Mesendoderm (in vitro differentiated cells): ENCODE results near the gene GVQW3.
A peak's percentile ranks its signal among the peaks of the same experiment; 100 is the strongest.

ENCODE experiments used
- DNase-seq: peaks from one replicate; pipeline ENCODE4 v3.0.0; 2013
- H2AK5ac ChIP-seq: 2 replicates; pipeline ENCODE4 v1.6.1; 2013; ENCODE audit warnings: low read length, inconsistent platforms
- H2BK120ac ChIP-seq: 2 replicates; pipeline ENCODE4 v1.6.1; 2013; ENCODE audit warnings: low read depth, mild to moderate bottlenecking, low read length, moderate library complexity, mixed read lengths
- H2BK15ac ChIP-seq: replicated peaks from 2 replicates; pipeline ENCODE4 v1.6.1; 2013; ENCODE audit warnings: low read depth, mild to moderate bottlenecking, moderate library complexity
- H2BK5ac ChIP-seq: 2 replicates; pipeline ENCODE4 v1.6.1; 2013; ENCODE audit warnings: low read length, inconsistent platforms
- H3K18ac ChIP-seq: 2 replicates; pipeline ENCODE4 v1.6.1; 2013; ENCODE audit warnings: mild to moderate bottlenecking, low read length, mixed read lengths
- H3K23ac ChIP-seq: one replicate; pipeline ENCODE4 v1.6.1; 2013; ENCODE audit warnings: low read length
- H3K27ac ChIP-seq: 2 replicates; pipeline ENCODE4 v1.5.1; 2013; ENCODE audit warnings: low read depth, mild to moderate bottlenecking, inconsistent platforms, low read length, moderate library complexity
- H3K27me3 ChIP-seq: 2 replicates; pipeline ENCODE4 v1.6.1; 2013; ENCODE audit warnings: low read length, control low read depth, mild to moderate bottlenecking, inconsistent platforms; ENCODE audit not compliant: insufficient read depth, poor library complexity
- H3K36me3 ChIP-seq: 2 replicates; pipeline ENCODE4 v1.6.1; 2013; ENCODE audit warnings: low read length, inconsistent platforms; ENCODE audit not compliant: control insufficient read depth, insufficient read depth
- H3K4ac ChIP-seq: one replicate; pipeline ENCODE4 v1.6.1; 2013; ENCODE audit warnings: low read depth, mild to moderate bottlenecking, low read length, moderate library complexity
- H3K4me1 ChIP-seq: 2 replicates; pipeline ENCODE4 v1.6.1; 2013; ENCODE audit warnings: low read depth, low read length, inconsistent platforms; ENCODE audit not compliant: control insufficient read depth
- H3K4me2 ChIP-seq: 2 replicates; pipeline ENCODE4 v1.6.1; 2013; ENCODE audit warnings: low read length
- H3K4me3 ChIP-seq: 2 replicates; pipeline ENCODE4 v1.5.1; 2013; ENCODE audit warnings: mild to moderate bottlenecking, low read length
- H3K56ac ChIP-seq: one replicate; pipeline ENCODE4 v1.6.1; 2013; ENCODE audit warnings: low read length
- H3K79me1 ChIP-seq: 2 replicates; pipeline ENCODE4 v1.6.1; 2013; ENCODE audit warnings: low read length, inconsistent platforms
- H3K79me2 ChIP-seq: 2 replicates; pipeline ENCODE4 v1.6.1; 2013; ENCODE audit warnings: mild to moderate bottlenecking, low read length; ENCODE audit not compliant: control insufficient read depth, insufficient read depth
- H3K9ac ChIP-seq: 2 replicates; pipeline ENCODE4 v1.6.1; 2013; ENCODE audit warnings: low read length, inconsistent platforms
- H4K5ac ChIP-seq: one replicate; pipeline ENCODE4 v1.6.1; 2013; ENCODE audit warnings: low read length
- H4K8ac ChIP-seq: one replicate; pipeline ENCODE4 v1.6.1; 2013; ENCODE audit warnings: low read depth, mild to moderate bottlenecking, control low read depth, low read length, moderate library complexity
- WGBS: extraction: QIAGEN DNeasy Blood & Tissue Kit; methylation state at CpG from one replicate; pipeline ENCODE4 v1.1.7; 2013; ENCODE audit warnings: low lambda C conversion rate, missing lambda C conversion rate; ENCODE audit not compliant: insufficient coverage; ENCODE audit errors: extremely low coverage; 5-methylcytosine and 5-hydroxymethylcytosine counted together

GVQW3 gene

GRCh38 chr11:76443268-76443980 lies 62.3 kb downstream of the GVQW3 start:
- Histone ChIP-seq H3K27me3 (no peaks in the 10 kb centered on the region), H3K4me3 (peak overlapping the region; percentile 91), H3K18ac (no peak overlapping the region), H3K4ac (no peak overlapping the region), H3K27ac (no peak overlapping the region), H4K5ac (no peak overlapping the region), H3K23ac (no peak overlapping the region), H3K79me2 (peaks cover 21% of the 10 kb centered on the region), H3K9ac (peak overlapping the region; percentile 97), H3K36me3 (no peaks in the 10 kb centered on the region), H3K56ac (peak overlapping the region; percentile 98), H2BK15ac (no peak overlapping the region), H3K4me1 (no peaks in the 10 kb centered on the region), H2BK5ac (no peak overlapping the region), H4K8ac (no peak overlapping the region), H3K79me1 (peaks cover 5% of the 10 kb centered on the region), H2BK120ac (no peak overlapping the region), H3K4me2 (peak overlapping the region; percentile 52), H2AK5ac (no peak overlapping the region)
- no CpG with 5 or more reads among the region's 10 CpGs for WGBS
- DNase-seq: no peak

GRCh38 chr11:76444065-76444383 lies 62.9 kb downstream of the GVQW3 start:
- Histone ChIP-seq H2AK5ac (peak overlapping the region; percentile 53), H3K56ac (peak overlapping the region; percentile 98), H3K27me3 (no peaks in the 10 kb centered on the region), H3K4me2 (peak overlapping the region; percentile 52), H2BK5ac (peak overlapping the region; percentile 48), H3K4ac (peak overlapping the region; percentile 56), H3K23ac (no peak overlapping the region), H2BK15ac (no peak overlapping the region), H3K27ac (peak overlapping the region; percentile 58), H3K79me2 (peaks cover 21% of the 10 kb centered on the region), H3K4me3 (peak overlapping the region; percentile 91), H3K4me1 (no peaks in the 10 kb centered on the region), H3K18ac (no peak overlapping the region), H2BK120ac (no peak overlapping the region), H3K79me1 (peaks cover 5% of the 10 kb centered on the region), H4K5ac (no peak overlapping the region), H3K36me3 (no peaks in the 10 kb centered on the region), H3K9ac (peak overlapping the region; percentile 97), H4K8ac (no peak overlapping the region)
- no peak for DNase-seq
- WGBS: no CpG with 5 or more reads among the region's 10 CpGs

- no peak within 1 kb of the TSS for H4K5ac ChIP-seq
- no peaks in the 10 kb centered on the region for H3K27me3 ChIP-seq
- peak within 1 kb of the TSS; percentile 94 for H3K4ac ChIP-seq
- peak within 1 kb of the TSS; percentile 48 for H2BK5ac ChIP-seq
- peaks cover 5% of the 10 kb centered on the region for H3K79me1 ChIP-seq
- peak within 1 kb of the TSS; percentile 93 for H3K4me2 ChIP-seq
- peak within 1 kb of the TSS; percentile 74 for H3K23ac ChIP-seq
- WGBS: no CpG with 5 or more reads among the region's 53 CpGs
- H3K79me2 ChIP-seq: peaks cover 23% of the 10 kb centered on the region
- peak within 1 kb of the TSS; percentile 53 for H2AK5ac ChIP-seq
- peak within 1 kb of the TSS; percentile 97 for H3K9ac ChIP-seq
- H3K36me3 ChIP-seq: no peaks in the 10 kb centered on the region
- no peak within 1 kb of the TSS for H4K8ac ChIP-seq
- peak within 1 kb of the TSS; percentile 98 for H3K56ac ChIP-seq
- H3K4me1 ChIP-seq: no peaks in the 10 kb centered on the region
- peak within 1 kb of the TSS; percentile 80 for H3K18ac ChIP-seq
- H3K27ac ChIP-seq: peak within 1 kb of the TSS; percentile 70
- H2BK120ac ChIP-seq: peak within 1 kb of the TSS; percentile 62
- H2BK15ac ChIP-seq: no peak within 1 kb of the TSS
- DNase-seq: peak; percentile 100
- H3K4me3 ChIP-seq: peak within 1 kb of the TSS; percentile 97
Measured at GRCh38 chr11:76444384-76445120, 63.4 kb downstream of the GVQW3 start, which contains the start of gene EMSY. TSS of gene EMSY (plus strand) at chr11:76445018. CDS start at chr11:76446939, 1,921 bp downstream.

DNA sequence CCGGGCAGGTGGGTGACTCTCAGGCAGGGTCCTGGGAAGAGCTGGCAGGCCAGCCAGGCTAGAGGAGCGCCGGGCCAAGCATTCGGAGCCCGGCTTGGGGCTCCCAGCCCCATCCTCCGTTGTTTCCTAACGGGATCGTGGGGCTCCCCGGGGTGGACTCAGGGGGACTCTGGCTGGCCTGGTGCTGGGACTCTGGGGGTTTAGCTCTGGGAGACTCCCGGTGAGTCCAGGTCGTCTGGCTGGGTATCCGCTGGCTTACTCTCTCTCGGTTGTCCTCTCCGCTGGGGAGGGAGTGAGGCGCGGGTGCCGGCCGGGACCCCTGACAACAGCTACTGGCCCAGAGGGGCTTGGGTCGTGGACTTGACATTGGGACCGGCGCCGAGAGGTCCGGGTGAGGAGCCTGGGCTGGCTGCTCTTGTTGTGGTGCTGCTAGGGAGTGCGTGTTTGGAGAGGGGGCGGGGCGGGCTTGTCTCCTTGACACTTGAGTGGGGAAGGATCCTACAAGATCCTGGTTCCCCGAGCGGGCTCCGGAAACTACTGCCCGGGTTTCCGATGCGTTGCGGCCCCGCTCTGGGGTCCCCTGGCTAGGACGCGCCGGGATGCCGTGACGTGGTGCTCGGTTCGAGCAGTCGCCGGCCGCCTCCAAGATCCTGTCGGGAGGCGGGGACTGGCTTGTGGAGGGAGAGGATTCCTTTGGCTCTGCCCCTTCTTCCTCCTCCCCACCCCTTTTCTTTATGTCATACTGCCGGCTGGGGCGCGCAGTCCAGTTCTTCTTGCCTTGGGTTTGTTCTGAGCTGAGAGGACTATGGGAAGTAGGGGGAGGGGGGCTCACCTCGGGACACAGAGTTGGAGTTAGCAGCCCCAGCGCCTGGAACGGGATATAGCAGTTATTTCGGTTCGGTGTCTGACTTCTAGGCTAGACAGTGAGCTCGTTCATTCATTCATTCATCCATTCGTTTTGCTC lies 64.3 kb downstream of the GVQW3 start:
- Histone ChIP-seq H3K9ac (peak overlapping the region; percentile 95), H4K8ac (no peak overlapping the region), H2BK15ac (no peak overlapping the region), H3K27ac (peak overlapping the region; percentile 70), H3K4me3 (peak overlapping the region; percentile 97), H3K18ac (peak overlapping the region; percentile 80), H3K79me2 (peaks cover 23% of the 10 kb centered on the region), H2BK5ac (no peak overlapping the region), H2AK5ac (no peak overlapping the region), H2BK120ac (peak overlapping the region; percentile 62), H3K4me1 (no peaks in the 10 kb centered on the region), H3K4ac (peak overlapping the region; percentile 94), H3K36me3 (no peaks in the 10 kb centered on the region), H4K5ac (no peak overlapping the region), H3K23ac (peak overlapping the region; percentile 74), H3K4me2 (peak overlapping the region; percentile 93), H3K79me1 (peaks cover 7% of the 10 kb centered on the region), H3K27me3 (no peaks in the 10 kb centered on the region), H3K56ac (peak overlapping the region; percentile 91)
- DNase-seq: peak; percentile 98
- no CpG with 5 or more reads among the region's 56 CpGs for WGBS

DNA sequence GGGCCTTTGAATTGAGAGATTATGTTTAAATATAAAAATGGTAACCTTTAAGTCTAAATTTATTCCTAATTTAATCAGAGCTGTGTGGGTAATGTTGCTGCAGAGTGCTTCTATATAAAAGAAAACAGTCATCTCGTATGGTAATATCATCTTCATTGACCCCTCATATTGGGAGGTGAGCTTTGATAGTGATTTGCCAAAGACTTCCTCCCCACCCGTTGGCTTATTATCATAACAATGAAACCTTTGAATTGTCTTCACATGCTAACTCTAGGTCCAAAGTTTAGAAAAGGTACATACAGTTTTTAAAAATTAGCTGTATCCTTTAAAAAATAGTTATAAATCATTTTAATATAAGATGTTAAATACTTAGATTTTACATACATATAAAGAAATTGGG lies 67.4 kb downstream of the GVQW3 start:
- no peak overlapping the region for H2BK15ac ChIP-seq
- peaks cover 2% of the 10 kb centered on the region for H3K4me1 ChIP-seq
- no peaks in the 10 kb centered on the region for H3K27me3 ChIP-seq
- H3K4ac ChIP-seq: no peak overlapping the region
- no peak overlapping the region for H2AK5ac ChIP-seq
- no peak overlapping the region for H3K18ac ChIP-seq
- no peak overlapping the region for H3K23ac ChIP-seq
- H2BK5ac ChIP-seq: no peak overlapping the region
- H3K4me2 ChIP-seq: no peak overlapping the region
- no peak overlapping the region for H3K56ac ChIP-seq
- H2BK120ac ChIP-seq: no peak overlapping the region
- no peak overlapping the region for H4K5ac ChIP-seq
- no peak overlapping the region for H4K8ac ChIP-seq
- no CpG with 5 or more reads among the region's 2 CpGs for WGBS
- H3K79me2 ChIP-seq: peaks cover 20% of the 10 kb centered on the region
- DNase-seq: no peak
- peaks cover 5% of the 10 kb centered on the region for H3K79me1 ChIP-seq
- H3K4me3 ChIP-seq: no peak overlapping the region
- no peak overlapping the region for H3K27ac ChIP-seq
- no peaks in the 10 kb centered on the region for H3K36me3 ChIP-seq
- no peak overlapping the region for H3K9ac ChIP-seq
